GM19025 (cell line): Measurements from ENCODE around the gene SUFU.
"Not testable (repeated sequence)": the region's sequence is repeated elsewhere in the genome, so short reads cannot be mapped to it uniquely, and the experiment has no call there.

Source experiments
- ATAC-seq: cut with Tn5 transposase; IDR thresholded peaks from one replicate; pipeline ENCODE4 v1.9.1; 2021; ENCODE audit warnings: mild to moderate bottlenecking, low read depth, moderate library complexity; ENCODE audit not compliant: unreplicated experiment

The SUFU gene

GRCh38 chr10:102476466-102477141 is 27.2 kb upstream of the SUFU start:
- ATAC-seq: no peak

- ATAC-seq: no peak
Observed at GRCh38 chr10:102479651-102480050, 24.1 kb upstream of the SUFU start.

GRCh38 chr10:102480396-102480795 is 23.4 kb upstream of the SUFU start:
- no peak for ATAC-seq

GRCh38 chr10:102484021-102484420 is 19.8 kb upstream of the SUFU start:
- ATAC-seq: no peak

GRCh38 chr10:102485093-102485784 is 18.5 kb upstream of the SUFU start:
- ATAC-seq: no peak

GRCh38 chr10:102491136-102491535 is 12.6 kb upstream of the SUFU start:
- ATAC-seq: no peak

- ATAC-seq: no peak
Observed at GRCh38 chr10:102492344-102492939, 11.3 kb upstream of the SUFU start.

- no peak for ATAC-seq
Observed at GRCh38 chr10:102492983-102493382, 10.8 kb upstream of the SUFU start.

- ATAC-seq: no peak
Observed at GRCh38 chr10:102493771-102494170, 10.0 kb upstream of the SUFU start.

- ATAC-seq: no peak
Observed at GRCh38 chr10:102497545-102497944, 6.2 kb upstream of the SUFU start.

- no peak for ATAC-seq
Observed at GRCh38 chr10:102499356-102499755, 4.4 kb upstream of the SUFU start.

- ATAC-seq: not testable (repeated sequence)
Observed at GRCh38 chr10:102500686-102501085, 3.1 kb upstream of the SUFU start.

- ATAC-seq: no peak
Observed at GRCh38 chr10:102501201-102502028, 2.4 kb upstream of the SUFU start.

- ATAC-seq: peak; percentile 60
Observed at GRCh38 chr10:102502029-102502336, 1.8 kb upstream of the SUFU start.

- peak; percentile 37 for ATAC-seq
Observed at GRCh38 chr10:102502337-102503151, 1.2 kb upstream of the SUFU start, which contains the start of gene ACTR1A. ACTR1A (minus strand) TSS chr10:102502712; CDS start chr10:102502647, 65 bp downstream.

GRCh38 chr10:102504179-102504975 is 605 bp downstream of the SUFU start:
- ATAC-seq: no peak

GRCh38 chr10:102504976-102505300 is 1.2 kb downstream of the SUFU start:
- ATAC-seq: no peak

GRCh38 chr10:102505462-102506115 is 1.8 kb downstream of the SUFU start:
- ATAC-seq: no peak

- no peak for ATAC-seq
Observed at GRCh38 chr10:102507521-102507920, 3.7 kb downstream of the SUFU start.
